GM10248 (cell line): ENCODE data around the gene TBX5.

Experiments
- CTCF ChIA-PET: fragments of 300-600 bp; sonication (Branson Sonifier 250); formaldehyde crosslinking; extraction: SDS; loops from one replicate; lab custom pipeline; 2021; ENCODE audit warnings: antibody characterized with exemption; lab: Yijun Ruan, JAX
- POLR2A ChIA-PET: fragments of 350-650 bp; sonication (Branson Sonifier 250); formaldehyde crosslinking; extraction: SDS; loops from one replicate; lab custom pipeline; 2020; ENCODE audit warnings: antibody characterized with exemption; lab: Yijun Ruan, JAX
- DNase-seq: peaks from one replicate; pipeline ENCODE4 v3.0.0; 2012; ENCODE audit errors: extremely low spot score
- CTCF ChIP-seq: IDR thresholded peaks from 2 replicates; pipeline ENCODE4 v1.5.1; 2012; ENCODE audit warnings: mild to moderate bottlenecking, low read depth; ENCODE audit errors: extremely low read depth, missing control alignments, control extremely low read depth

The TBX5 gene

GRCh38 chr12:114335607-114336006, 70.3 kb downstream of the TBX5 start:
- no peak for TF ChIP-seq CTCF
- CTCF ChIA-PET: interaction anchor here (1.2 kb wide), 1 partner anchor 9 kb away, joined by 3 read pairs; no protein-coding TSS in a partner anchor
- POLR2A ChIA-PET: no interaction called here
- no peak for DNase-seq

GRCh38 chr12:114334395-114334794, 71.5 kb downstream of the TBX5 start:
- POLR2A ChIA-PET: no interaction called here
- CTCF ChIA-PET: no interaction called here
- TF ChIP-seq CTCF: no peak

DNA sequence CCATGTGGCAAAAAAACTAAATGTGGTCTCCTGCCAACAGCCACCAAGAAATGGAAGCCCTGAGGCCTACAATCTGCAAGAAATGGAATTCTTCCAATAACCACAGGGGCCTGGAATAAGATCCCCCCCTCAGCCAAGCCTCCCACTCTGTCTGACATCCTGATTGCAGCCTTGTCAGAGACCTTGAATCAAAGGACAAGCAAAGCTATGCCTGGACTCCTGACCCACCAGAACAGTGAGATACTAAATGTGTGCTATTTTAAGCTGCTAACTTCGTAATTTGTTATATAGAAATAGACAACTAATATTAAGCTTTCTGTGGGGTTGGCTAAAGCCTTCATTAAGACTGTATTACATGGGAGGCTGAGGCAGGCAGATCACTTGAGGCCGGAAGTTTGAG, 77.7 kb downstream of the TBX5 start:
- CTCF ChIA-PET: interaction anchor here (1.2 kb wide), 1 partner anchor 12 kb away, joined by 4 read pairs; no protein-coding TSS in a partner anchor
- POLR2A ChIA-PET: no interaction called here

More at GRCh38 chr12:114334395-114334794, 71.5 kb downstream of the TBX5 start:
- DNase-seq: no peak

GRCh38 chr12:114327765-114328164, 78.2 kb downstream of the TBX5 start:
- TF ChIP-seq CTCF: no peak
- ChIA-PET POLR2A (no interaction called here), CTCF (interaction anchor here (1.2 kb wide), 1 partner anchor 11 kb away, joined by 4 read pairs; no protein-coding TSS in a partner anchor)
- no peak for DNase-seq

More for the DNA sequence above, 77.7 kb downstream of the TBX5 start:
- TF ChIP-seq CTCF: no peak
- no peak for DNase-seq

GRCh38 chr12:114321524-114321923, 84.4 kb downstream of the TBX5 start:
- POLR2A ChIA-PET: no interaction called here
- DNase-seq: no peak
- TF ChIP-seq CTCF: no peak
- CTCF ChIA-PET: interaction anchor here (0.7 kb wide), 1 partner anchor 9 kb away, joined by 3 read pairs; no protein-coding TSS in a partner anchor

DNA sequence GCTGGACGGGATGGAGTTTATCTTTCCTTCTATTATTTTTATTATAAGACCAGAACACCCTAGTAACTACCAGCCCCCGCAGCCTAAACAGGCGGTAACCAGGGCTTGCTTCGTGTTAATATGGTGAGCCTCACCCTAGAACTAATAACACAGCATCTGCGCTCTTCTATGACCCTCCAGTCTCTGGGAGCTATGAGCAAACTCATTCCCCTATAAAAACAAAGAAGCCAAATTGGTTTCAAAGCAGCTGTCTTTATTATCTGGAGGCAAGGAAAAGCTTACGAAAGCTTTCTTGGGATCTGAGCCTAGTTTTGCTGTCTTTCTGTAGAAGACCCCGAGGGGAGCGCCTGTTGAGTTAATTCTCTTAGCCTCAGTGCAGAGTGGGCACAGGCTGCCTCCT, 85.0 kb downstream of the TBX5 start:
- ChIA-PET POLR2A (no interaction called here), CTCF (no interaction called here)
- DNase-seq: no peak
- TF ChIP-seq CTCF: no peak
